DMS 273 treated with DMSO at 0.1 percent for 48 hours (cell line): ENCODE data around the gene WDFY3.
A peak's percentile ranks its signal among the peaks of the same experiment; 100 is the strongest.

Experiments used
- DNase-seq: peaks from one replicate; lab custom pipeline; 2025; lab: John Stamatoyannopoulos, UW

The WDFY3 gene, protein sequence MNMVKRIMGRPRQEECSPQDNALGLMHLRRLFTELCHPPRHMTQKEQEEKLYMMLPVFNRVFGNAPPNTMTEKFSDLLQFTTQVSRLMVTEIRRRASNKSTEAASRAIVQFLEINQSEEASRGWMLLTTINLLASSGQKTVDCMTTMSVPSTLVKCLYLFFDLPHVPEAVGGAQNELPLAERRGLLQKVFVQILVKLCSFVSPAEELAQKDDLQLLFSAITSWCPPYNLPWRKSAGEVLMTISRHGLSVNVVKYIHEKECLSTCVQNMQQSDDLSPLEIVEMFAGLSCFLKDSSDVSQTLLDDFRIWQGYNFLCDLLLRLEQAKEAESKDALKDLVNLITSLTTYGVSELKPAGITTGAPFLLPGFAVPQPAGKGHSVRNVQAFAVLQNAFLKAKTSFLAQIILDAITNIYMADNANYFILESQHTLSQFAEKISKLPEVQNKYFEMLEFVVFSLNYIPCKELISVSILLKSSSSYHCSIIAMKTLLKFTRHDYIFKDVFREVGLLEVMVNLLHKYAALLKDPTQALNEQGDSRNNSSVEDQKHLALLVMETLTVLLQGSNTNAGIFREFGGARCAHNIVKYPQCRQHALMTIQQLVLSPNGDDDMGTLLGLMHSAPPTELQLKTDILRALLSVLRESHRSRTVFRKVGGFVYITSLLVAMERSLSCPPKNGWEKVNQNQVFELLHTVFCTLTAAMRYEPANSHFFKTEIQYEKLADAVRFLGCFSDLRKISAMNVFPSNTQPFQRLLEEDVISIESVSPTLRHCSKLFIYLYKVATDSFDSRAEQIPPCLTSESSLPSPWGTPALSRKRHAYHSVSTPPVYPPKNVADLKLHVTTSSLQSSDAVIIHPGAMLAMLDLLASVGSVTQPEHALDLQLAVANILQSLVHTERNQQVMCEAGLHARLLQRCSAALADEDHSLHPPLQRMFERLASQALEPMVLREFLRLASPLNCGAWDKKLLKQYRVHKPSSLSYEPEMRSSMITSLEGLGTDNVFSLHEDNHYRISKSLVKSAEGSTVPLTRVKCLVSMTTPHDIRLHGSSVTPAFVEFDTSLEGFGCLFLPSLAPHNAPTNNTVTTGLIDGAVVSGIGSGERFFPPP (N-terminal part only)

DNA sequence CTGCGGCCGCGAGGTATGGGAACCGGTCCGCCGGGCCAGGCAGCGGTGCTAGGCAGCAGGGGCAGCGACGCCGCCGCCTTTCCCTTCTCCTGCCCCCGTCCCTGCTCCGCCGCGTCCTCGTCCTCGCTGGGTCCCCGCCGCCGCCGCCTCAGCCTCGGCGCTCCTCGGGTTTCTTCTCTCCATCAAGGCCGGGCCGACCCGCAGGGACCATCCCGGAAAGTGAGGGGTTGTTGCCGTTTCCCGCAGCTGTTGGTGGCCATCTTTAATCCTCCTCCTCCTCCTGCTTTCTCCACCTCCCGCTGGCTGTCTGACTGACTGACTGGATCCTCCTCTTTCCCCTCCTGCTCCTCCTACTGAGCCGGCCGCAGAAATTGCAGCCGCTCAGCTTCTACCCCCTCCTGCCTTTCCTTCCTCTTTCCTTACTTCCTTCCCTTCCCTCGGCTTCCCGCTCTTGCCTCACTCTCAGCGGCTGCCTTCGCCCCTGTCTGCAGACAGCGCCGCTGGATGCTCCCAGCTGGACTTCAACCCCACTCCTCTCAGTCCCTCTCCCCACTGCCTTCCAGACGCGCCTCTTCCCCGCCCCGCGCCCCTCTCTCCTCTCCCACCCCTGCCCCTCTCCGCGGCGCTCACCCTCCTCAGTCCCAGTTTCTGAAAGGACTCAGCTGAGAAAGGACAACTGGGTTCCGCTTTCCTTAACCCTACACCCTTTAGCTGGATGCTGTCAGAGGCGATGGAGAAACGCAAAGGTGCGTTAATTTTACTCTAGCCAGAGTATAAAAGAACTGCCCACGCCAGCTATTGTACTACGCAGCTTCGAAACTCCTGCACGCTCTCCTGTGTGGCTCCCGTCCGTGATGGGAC, at the start of gene WDFY3:
WDFY3 (minus strand) TSS at position 309 of the 861 bp plus-strand sequence. CDS start 106,099 bp downstream, outside the sequence.
- DNase-seq = peak; percentile 84

DNA sequence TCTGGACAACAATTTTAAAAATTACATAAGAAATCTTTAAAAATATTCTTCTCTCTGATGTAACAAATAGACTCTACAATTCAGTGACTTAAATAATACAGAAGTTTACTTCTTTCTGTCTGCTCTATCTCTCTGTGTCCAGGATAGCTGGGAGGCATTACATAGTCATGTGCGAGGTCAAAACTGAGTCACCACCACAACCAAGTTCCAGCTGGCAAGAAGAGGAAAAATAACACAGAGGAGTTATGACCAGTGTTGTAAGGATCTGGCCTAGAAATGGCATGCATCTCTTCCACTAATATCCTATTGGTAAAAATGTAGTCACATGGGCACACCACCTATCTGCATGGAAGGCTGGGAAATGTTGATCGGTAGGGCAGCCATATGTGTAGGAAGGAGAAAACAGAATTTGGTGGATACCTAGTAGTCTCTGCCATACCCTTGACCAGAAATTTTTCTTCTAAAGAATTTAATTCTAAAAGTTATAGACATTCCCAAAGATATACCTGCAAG, 39.4 kb upstream of the WDFY3 start:
- DNase-seq = no peak

DNA sequence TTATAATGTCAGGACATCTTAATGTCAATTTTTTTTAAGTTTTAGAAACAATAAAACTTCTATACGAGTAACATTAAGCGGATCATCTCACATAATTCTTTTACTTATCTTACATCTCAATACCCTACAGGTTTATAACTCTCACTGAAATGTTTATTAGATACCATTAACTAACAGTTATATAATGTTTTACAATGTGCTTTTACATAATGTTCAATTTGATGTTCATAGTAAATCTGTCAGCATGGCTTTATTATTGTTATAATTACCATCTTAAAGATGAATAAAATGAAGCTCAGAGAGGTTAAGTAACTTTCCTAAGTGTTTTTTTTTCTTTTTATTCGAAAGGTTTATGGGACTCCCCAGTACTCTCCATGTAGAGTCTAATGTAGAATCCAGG, 33.9 kb upstream of the WDFY3 start:
- DNase-seq = no peak

DNA sequence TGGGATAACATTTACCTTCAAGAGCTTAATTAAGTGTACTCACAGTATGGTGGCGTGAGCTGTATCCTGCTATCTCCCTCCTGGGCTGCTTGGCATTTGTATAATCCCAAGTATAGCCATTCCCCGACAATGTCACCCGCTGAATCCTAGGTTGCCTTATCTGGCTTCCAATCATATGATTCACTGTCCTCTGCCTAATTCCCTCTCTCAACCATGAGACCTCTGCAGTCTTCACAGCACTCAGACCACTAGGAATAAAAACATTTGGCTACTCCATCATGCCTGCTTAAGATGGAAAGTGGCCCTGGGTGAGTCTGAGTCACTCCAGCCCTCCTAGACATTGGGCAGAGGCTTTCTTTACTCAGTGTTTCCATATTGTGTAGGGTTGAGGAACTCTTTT, 28.9 kb upstream of the WDFY3 start:
- DNase-seq = no peak

DNA sequence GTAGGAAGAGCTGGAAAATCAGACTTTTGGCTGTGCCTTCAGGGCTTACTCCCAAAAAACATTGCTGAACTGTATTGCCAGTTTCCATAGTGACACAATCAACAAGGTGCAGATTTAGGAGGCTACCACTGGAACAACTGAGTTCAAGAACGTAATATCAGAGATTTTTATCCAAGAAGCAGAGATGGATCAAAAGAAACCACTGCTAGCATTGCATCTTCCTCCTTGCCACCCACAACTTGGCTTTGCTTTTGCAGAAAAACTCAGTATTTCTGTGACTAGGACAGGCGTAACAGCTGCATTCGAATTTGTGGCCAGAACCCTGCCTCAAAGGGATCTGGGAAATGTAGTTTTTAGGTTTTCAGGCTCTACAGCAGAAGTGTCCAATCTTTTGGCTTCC, 27.8 kb upstream of the WDFY3 start:
- no peak for DNase-seq

DNA sequence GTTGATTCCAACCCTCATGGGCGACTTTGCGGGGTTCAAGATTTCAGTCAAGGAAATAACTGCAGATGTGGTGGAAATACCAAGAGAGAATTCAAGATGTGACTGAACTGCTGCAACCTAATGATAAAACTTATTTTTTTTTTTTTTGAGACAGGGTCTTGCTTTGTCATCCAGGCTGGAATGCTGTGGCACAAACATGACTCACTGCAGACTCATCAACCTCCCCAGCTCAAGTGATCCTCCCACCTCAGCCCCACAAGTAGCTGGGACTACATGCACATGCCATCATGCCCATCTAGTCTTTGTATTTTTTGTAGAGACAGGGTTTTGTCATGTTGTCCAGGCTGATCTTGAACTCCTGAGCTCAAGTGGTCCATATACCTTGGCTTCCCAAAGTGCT, 19.5 kb upstream of the WDFY3 start:
- DNase-seq = no peak

DNA sequence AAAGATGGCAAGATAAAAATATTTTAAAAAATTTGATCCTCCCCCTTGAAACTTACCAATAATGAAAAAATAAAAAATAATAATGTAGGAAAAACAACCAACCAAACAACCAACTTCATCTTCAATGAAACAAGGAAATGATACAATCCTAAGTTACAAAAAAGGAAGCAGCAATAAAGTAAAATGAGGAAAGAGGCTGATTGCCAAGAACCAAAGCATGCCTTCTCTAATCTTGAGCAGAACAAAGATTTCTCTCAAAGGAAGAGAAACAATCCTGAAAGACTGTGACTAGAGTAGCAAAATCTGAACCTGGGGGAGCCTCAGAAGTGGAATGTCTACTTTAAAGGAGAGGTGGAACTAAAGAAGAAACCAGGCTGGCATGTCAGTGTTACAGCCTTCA, 10.9 kb upstream of the WDFY3 start:
- DNase-seq = no peak

DNA sequence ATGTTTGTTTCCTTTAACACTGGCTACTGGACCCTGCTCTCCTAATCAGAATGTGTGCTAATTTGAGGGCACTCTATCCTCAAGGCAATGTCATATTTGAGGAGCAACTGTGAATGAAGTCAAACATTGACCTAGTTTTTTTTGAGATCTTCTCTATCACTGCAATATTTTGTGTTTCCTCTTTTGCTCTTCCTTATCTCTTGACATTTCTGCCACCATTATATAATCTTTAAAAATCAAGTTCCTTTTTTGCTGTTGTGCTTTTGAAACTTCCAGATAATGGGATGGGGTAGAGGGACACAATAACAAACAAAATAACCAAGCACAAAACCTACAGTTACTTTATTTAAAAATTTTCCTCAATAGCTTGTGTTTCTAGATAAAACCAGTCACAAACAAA, 7.4 kb upstream of the WDFY3 start:
- DNase-seq = no peak

DNA sequence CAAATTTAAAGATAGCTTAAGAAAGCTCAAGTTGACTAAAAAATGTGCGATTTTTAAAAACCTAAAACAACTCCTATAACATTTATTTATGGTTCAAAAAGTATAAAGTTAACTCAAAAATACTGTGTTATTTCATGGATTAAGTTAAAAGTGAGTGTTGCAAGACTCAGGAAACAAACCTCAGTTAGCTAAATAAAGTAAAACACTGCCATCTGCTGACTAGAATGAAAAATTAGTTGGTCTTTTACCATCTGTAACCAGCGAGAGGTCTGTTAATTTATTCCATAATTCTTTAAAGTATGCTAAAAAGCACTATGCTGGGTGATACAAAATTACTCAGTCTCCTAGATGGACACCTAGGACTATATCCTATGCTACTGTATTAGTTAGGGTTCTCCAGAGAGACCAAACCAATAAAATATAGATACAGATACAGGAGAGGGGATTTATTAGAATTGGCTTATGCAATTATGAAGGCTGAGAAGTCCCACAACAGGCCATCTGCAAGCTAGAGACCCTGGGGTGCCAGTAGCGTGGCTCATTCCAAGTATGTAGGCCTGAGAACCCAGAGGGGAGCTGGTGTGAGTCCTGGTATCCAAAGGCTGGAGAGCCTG, 4.9 kb upstream of the WDFY3 start:
- peak; percentile 7 for DNase-seq

DNA sequence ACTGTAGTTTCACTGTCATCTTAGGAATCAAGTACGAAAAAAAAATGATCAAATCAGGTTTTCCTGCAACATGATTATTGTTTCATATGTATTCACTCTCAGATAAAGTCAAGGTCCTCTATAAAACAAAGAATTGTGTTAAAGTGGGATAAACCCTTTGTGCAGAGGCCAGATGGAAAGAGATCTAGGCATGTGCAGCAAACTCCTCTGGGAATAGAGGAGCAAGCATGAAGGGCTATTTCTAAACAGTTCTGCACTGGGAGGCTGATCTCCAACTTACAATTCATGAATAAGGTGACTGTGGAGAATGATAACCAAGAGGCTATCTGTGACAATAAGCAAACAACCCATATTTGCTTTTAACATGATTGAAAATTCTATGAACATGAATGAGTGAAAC, 2.4 kb upstream of the WDFY3 start:
- DNase-seq = peak; percentile 53

DNA sequence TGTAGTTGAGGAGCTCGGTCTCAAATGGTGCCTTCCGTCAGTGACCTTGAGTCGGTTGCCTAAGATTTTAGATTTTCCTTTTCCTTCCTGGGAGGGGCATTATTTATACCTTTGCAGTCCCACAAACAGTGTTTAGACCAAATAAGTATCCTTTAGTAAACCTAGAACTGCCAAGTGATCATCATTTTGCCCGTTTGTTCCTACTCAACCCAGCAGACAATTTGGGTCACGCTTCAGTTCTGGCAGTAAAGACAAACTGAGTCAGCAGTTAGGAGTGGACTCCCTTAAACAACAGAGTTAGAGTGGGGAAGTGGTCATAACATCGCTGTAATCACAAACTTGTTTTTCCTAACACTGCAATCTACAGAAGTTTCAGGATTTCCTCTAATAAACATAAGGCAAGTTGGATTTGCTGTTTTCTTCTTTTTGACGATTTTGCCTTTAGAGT, 777 bp upstream of the WDFY3 start:
- no peak for DNase-seq

DNA sequence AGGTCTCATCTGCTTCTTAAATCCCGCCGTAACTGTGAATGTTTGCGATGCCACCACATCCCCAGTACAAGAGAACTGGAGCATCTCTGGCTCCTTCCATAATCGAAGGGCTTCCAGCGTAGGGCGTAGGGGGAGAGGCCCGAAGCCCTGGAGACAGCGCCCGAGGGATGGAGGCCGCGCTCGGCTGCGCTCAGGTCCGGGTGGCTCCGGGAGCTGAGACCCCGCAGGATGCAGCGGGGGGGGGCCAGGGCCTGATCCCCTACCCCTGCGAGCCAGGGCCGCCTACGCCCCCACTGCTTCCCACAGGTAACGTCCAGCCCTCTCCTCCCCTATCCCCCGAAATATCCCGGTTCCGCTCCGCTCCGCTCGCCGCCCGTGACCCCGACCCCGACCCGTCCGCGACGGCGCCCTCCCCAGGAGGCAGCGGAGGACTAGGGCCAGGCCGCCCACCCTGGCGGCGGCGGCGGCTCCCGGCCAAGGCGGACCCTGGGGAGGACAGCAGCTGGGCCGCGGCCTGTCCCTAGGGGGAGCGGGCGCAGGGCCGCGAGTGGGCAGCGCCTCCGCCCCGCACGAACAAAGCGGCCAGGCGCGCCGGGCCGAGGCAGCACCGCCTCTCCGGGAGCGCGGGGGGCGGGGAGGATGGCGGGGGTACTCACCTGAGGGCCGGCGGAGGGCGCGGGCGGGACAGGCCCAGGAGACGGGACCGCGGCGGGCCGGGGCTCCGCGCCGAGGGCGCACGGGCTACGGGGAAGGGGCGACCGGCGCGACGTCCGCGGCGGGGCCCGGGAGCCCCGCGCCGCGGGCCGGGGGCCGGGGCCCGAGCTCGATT, 723 bp downstream of the WDFY3 start:
- DNase-seq = no peak

DNA sequence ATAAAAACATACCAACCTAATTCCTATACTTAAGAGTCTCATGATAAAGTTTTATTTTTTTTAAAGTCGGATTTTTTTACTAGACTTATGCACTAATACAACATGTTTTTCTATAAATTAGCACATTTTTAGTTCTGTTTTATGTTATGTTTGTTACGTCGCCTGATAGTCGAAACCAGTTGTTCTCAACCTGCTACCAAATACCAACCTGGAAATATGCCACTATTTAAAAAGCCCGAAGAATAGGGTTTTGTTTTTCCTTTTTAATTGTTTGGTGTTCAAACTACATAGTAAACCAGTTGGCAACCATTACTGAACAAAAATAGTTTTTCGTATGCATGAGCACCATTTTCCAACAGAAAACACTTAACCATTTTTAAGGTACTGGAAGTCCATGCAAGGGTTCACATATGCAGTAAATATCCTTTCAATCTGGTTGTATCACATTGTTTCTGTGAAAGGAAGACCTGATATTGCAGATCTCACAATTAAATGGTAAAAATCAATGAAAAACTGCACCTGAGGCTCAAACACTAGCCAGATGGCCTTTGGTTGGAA, 1.4 kb downstream of the WDFY3 start:
- no peak for DNase-seq

DNA sequence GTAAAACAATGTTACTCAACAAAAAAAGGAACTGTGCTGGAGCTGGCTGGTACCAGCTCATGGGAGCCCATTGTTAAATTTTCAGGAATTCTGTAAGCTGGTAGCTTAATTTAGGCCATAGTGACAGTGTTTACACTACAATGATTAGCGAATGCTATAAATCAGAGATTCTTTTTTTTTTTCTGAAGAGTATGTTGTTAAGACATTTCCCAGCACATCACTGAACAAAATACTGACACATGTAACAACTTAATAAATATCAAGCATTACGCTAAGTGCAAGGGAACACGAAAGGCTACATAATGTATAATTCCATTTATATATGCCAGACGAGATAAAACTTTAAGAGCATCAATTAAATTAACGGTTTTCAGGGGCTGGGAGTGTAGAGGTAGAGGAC, 4.4 kb downstream of the WDFY3 start:
- no peak for DNase-seq

DNA sequence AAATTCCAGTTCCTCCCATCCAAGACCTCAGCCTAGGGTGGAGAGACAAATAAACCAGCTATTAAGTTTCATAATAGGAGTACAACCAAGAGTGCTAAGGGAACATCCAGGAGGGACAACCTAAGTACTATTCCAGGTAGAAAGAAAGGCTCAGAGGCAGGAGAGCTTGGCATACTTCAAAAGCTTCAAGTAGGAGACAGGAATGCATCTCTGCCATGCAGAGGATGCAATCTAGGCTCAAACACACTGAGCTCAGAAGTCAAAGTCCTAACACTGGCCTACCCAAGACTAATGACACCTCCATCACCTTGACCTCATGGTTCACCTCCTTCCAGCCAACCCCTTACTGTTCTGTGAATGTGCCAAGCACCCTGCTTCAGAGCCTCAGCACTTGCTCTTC, 8.1 kb downstream of the WDFY3 start:
- no peak for DNase-seq

DNA sequence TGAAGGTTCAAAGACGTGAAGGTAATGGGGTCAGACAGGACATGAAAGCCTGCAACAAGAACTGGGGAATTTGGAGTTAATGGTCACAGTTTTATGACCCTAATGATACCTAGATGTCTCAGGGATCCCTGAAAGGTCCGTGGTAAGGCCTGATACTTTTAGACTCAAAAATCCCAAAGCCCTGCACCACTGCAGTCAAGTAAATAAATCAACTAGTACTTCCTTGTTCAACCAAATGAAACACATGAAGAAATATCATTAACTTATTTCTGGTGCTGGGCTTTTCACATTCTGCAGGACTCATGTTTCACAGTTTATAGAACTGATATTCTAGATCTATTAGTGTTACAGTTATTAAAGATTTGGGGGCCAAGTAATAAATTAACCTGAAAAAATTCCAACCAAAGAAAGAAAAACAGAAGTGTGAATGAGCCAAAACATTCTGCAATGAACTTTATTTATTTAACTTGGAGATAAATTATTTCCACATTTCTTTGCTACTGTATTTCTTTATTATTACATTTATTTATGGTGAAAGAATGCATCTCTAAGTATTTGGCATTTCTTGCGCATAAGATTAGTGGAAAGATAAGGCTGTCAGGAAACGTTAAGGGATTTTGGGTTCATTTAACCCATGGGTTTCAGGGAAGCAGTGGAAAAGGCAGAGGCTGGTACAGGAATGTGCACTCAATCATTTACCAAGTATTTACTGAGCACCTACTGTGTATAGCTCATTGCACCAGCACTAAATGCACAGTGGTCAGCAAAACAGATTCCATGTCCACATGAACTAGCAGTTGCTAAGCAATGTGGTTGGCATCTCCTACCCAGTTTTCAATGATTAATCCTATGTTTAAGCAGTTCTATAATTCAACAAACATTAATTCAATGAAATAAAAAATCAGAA, 8.7 kb downstream of the WDFY3 start:
- no peak for DNase-seq

DNA sequence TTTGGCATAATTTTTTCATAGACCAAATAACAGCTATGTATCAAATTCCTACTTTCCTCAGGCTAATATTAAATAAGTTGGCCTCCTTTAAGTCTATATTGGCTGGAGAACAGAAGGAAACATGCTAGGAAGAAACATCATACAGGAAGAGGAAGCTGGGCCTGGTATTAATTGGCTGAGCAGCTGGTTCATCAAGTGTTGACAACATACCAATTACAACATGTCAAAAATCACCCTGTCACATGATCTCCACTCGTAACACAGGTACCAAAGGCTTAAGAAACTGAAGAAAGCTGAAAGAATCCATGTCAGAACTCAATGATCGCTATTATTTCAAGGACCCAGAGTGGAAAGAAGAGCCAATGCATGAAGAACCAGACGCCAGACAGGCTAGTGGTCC, 10.5 kb downstream of the WDFY3 start:
- no peak for DNase-seq

DNA sequence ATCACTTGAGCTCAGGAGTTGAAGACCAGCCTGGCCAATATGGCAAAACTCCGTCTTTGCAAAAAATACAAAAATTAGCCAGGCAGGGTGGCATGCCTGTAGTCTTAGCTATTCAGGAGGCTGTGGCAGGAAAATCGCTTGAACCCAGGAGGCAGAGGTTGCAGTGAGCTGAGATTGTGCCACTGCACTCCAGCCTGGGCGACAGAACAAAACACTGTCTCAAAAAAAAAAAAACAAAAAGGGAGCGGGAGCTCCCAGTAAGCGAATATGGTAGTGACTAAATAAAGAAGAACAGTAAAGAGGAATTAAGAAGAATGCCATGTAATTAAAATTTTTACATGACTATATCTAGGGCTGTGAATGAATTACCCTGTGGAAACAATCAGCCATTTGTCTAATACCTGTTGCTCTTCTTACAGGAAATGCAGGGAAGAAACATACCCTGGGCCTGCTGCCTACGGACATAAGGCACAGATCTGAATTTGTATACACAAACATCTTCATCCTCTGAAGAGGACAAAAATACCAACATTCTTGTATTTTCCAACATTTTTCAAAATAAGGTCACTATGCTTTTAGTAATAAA, 11.4 kb downstream of the WDFY3 start:
- no peak for DNase-seq
